ENCODE measurements around the gene PSRC1.
A peak's percentile ranks its signal among the peaks of the same experiment; 100 is the strongest.

Gene PSRC1

GRCh38 chr1:109257682-109258421 is 25.1 kb downstream of the PSRC1 start:
- DNase-seq (ENCODE audit: low read depth), result no peak

- DNase-seq (ENCODE audit: low read depth), result no peak
Measured at GRCh38 chr1:109256971-109257681, 25.8 kb downstream of the PSRC1 start.

- no peak for DNase-seq (ENCODE audit: low read depth)
Measured at GRCh38 chr1:109256085-109256484, 26.9 kb downstream of the PSRC1 start.

- no peak for DNase-seq (ENCODE audit: low read depth)
Measured at GRCh38 chr1:109255678-109256077, 27.3 kb downstream of the PSRC1 start.

- DNase-seq (ENCODE audit: low read depth), result no peak
Measured at GRCh38 chr1:109255097-109255651, 27.8 kb downstream of the PSRC1 start.

GRCh38 chr1:109254621-109255096 is 28.3 kb downstream of the PSRC1 start:
- DNase-seq (ENCODE audit: low read depth), result no peak

GRCh38 chr1:109253803-109254620 is 28.9 kb downstream of the PSRC1 start:
- no peak for DNase-seq (ENCODE audit: low read depth)

GRCh38 chr1:109252893-109253802 is 29.8 kb downstream of the PSRC1 start:
- DNase-seq (ENCODE audit: low read depth), result no peak

GRCh38 chr1:109252167-109252892 is 30.6 kb downstream of the PSRC1 start:
- no peak for DNase-seq (ENCODE audit: low read depth)

- DNase-seq (ENCODE audit: low read depth), result no peak
Measured at GRCh38 chr1:109251277-109252166, 31.4 kb downstream of the PSRC1 start.

GRCh38 chr1:109250454-109251276 is 32.3 kb downstream of the PSRC1 start:
- DNase-seq (ENCODE audit: low read depth), result no peak

- DNase-seq (ENCODE audit: low read depth), result no peak
Measured at GRCh38 chr1:109249654-109250401, 33.1 kb downstream of the PSRC1 start.

GRCh38 chr1:109248797-109249629 is 33.9 kb downstream of the PSRC1 start, which contains the start of gene CELSR2:
CELSR2 (plus strand) TSS chr1:109249539; CDS start chr1:109250080, 541 bp downstream.
- peak; percentile 49 for DNase-seq (ENCODE audit: low read depth)

GRCh38 chr1:109248444-109248796 is 34.5 kb downstream of the PSRC1 start:
- no peak for DNase-seq (ENCODE audit: low read depth)

GRCh38 chr1:109247401-109248365 is 35.3 kb downstream of the PSRC1 start:
- no peak for DNase-seq (ENCODE audit: low read depth)

- no peak for DNase-seq (ENCODE audit: low read depth)
Measured at GRCh38 chr1:109246141-109246551, 36.8 kb downstream of the PSRC1 start.

Data from activated T-cell treated with anti-CD3 and anti-CD28 coated beads for 1 hour (primary cell).